GM12872 (cell line): ENCODE results near the gene GNAZ.

Experiments
- CTCF ChIP-seq: IDR thresholded peaks from 3 replicates; pipeline ENCODE4 v1.5.1; 2011; ENCODE audit warnings: low read depth, mild to moderate bottlenecking, low read length, moderate library complexity; ENCODE audit not compliant: insufficient read depth

Gene GNAZ

GRCh38 chr22:23032658-23033057 is 37.7 kb upstream of the GNAZ start:
- no peak for TF ChIP-seq CTCF

GRCh38 chr22:23033116-23033905 is 37.0 kb upstream of the GNAZ start:
- TF ChIP-seq CTCF = no peak

DNA sequence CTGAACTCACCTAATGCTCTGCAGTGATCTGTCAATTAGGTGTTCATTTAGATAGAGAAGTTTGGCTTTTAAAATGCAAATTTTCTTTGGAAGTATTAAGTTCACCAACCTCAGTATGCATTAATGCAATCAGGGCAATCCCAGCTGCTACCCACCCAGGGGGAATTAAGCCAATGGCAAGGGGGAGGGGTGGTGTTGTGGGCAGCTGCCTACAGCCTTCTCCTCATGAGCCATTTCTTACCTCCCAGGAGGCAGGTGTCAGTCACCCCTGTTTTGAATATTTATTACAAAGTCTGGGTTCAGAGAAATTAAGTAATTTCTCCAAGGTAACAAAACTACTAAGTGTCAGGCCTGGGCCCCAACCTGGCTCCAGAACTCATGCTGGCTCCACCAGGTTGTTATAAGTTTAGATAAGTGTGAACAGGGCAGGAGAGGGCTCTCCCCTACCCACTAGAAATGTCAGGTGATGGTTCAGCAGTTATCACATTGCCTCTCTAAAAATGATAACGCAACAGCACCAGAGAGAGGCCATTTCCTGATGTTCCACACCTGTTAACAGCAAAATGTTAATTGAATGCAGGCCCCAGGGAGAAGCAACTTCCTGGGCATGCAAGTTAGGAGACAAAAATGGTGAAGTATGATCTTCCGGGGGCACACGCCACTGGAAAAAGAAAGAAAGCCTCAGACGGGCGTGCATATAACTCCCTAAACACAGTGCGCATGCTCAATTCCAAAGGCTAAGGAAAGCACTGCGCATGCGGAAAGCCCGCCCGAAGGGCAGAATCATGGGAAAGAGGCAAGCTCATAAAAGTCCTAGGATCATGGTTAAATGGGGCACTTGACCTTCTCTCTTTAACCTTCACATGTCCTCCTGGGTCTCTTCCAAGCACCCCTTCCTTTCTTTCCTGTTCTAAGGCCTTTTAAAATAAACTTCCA is 35.4 kb upstream of the GNAZ start:
- no peak for TF ChIP-seq CTCF

DNA sequence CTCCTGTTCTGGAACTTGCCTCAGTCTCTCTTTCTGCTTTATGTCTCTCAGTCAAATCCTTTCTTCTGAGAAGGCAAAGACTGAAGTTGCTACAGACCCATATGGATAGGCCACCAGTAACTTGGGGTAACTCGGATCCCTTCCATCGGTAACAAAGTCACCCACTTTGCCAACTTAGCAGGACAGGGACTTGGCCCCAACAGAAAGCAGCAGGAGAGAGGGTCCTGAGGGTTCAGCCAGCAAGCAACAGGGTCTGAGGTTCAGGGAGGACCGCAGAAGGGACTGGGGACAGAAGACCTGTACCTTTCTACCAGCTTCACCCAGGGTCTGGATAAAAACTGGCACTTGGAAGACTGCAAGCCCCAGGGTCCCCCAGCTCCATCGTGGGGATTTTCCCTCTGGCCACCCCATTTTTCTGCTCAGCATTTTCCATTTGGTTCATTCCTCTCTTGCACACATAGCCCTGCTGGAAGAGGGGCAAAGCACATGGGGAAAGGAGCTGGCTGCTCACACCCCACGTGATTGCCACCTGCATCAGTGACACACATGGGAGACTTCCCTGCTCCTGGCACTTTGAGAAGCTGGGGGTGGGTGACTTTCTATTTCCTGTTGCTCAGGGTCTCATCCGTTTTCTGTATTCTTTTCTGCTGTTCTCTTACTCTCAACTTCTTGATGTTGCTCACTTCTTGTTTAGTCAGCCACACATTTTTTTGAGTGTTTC is 34.6 kb upstream of the GNAZ start:
- no peak for TF ChIP-seq CTCF

DNA sequence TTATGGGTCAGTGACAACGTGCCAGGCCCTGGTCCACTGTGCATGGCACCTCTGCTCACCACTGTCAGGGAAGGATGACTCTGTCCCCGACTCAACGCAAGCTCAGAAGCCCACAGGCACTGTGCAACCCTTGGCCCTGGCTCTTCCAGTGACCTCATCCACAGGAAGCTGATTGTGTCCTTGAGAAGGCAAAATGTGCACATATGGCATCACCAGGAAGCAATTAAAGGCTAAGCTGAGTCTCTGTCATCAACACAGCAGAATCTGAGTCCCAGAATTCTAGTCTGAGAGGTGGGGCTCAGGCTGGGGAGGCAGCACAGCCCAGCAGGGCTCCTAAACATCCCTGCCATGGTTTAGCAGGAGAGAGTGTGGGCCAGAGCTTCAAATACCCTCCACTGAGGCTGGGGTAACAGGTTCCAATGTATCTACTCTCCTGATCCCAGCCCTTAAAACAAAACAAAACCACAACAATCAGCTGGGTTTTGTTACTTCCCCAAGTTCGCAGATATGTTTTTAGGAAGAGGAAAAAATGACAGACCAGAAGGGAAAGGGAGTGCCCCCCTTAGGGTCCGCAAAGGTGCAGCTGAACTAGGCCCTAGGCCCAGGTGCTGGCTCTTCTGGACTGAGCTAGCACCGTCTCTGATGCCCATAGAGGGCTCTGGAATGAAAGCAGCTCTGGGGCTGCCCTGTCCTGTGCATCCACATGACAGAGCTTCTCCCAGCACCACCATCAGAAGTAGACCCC is 33.5 kb upstream of the GNAZ start:
- TF ChIP-seq CTCF = no peak

GRCh38 chr22:23037429-23038333 is 32.6 kb upstream of the GNAZ start:
- no peak for TF ChIP-seq CTCF
